Astrocyte of the cerebellum (primary cell): ENCODE data around the gene SMOC2.
"Not testable (repeated sequence)": the region's sequence is repeated elsewhere in the genome, so short reads cannot be mapped to it uniquely, and the experiment has no call there.

Experiments used
- DNase-seq: peaks from one replicate; pipeline ENCODE4 v3.0.0-alpha.2; 2011; ENCODE audit warnings: low read depth
- H3K4me3 ChIP-seq: 2 replicates; pipeline ENCODE4 v1.5.1; 2011; ENCODE audit warnings: mild to moderate bottlenecking, low read depth, low read length, moderate library complexity
- CTCF ChIP-seq: IDR thresholded peaks from 2 replicates; pipeline ENCODE4 v1.5.1; 2012; ENCODE audit warnings: low read length, low read depth, moderate library complexity, mild to moderate bottlenecking; ENCODE audit errors: missing control alignments
- in situ Hi-C: cut with HindIII; loops from 2 replicates; pipeline ENCODE4 v1.10.0; 2017; ENCODE audit warnings: low sequenced_read_pairs

The SMOC2 gene

GRCh38 chr6:168571268-168571667 is 130.3 kb downstream of the SMOC2 start:
- DNase-seq, result no peak
- H3K4me3 ChIP-seq, result no peak overlapping the region
- TF ChIP-seq CTCF, result no peak
- in situ Hi-C loops, result no loop called here

- in situ Hi-C loops, H3K4me3 ChIP-seq, DNase-seq: not testable (repeated sequence)
Observed at GRCh38 chr6:168573276-168573835, 132.4 kb downstream of the SMOC2 start.

- TF ChIP-seq CTCF, result no peak
- in situ Hi-C loops, result no loop called here
- DNase-seq, result no peak
- no peak overlapping the region for H3K4me3 ChIP-seq
Observed at GRCh38 chr6:168574075-168574698, 133.2 kb downstream of the SMOC2 start.

GRCh38 chr6:168574699-168575195 is 133.8 kb downstream of the SMOC2 start:
- TF ChIP-seq CTCF, result no peak
- in situ Hi-C loops, result loop anchor here (5.0 kb wide), 1 partner anchor 62 kb away; no protein-coding TSS in a partner anchor
- H3K4me3 ChIP-seq, result no peak overlapping the region
- no peak for DNase-seq

GRCh38 chr6:168575346-168576098 is 134.5 kb downstream of the SMOC2 start:
- no peak overlapping the region for H3K4me3 ChIP-seq
- in situ Hi-C loops, result loop anchor here (5.0 kb wide), 1 partner anchor 63 kb away; no protein-coding TSS in a partner anchor
- no peak for TF ChIP-seq CTCF
- DNase-seq, result no peak

GRCh38 chr6:168576388-168576787 is 135.4 kb downstream of the SMOC2 start:
- H3K4me3 ChIP-seq, result no peak overlapping the region
- no peak for DNase-seq
- in situ Hi-C loops, result loop anchor here (5.0 kb wide), 1 partner anchor 64 kb away; no protein-coding TSS in a partner anchor
- TF ChIP-seq CTCF, result no peak
